VCaP (cell line): Measurements from ENCODE around the gene ADAMTS1.

ENCODE experiments used
- H3K27ac ChIP-seq: fragments of 450-650 bp; 2 replicates; pipeline ENCODE4 v1.5.1; 2017
- TF ChIP-seq, protein P1 (sequence below): fragments of 450-650 bp; conservative IDR thresholded peaks from 2 replicates; pipeline ENCODE4 v1.5.1; 2017; ENCODE audit warnings: mild to moderate bottlenecking, moderate library complexity

The ADAMTS1 gene

DNA sequence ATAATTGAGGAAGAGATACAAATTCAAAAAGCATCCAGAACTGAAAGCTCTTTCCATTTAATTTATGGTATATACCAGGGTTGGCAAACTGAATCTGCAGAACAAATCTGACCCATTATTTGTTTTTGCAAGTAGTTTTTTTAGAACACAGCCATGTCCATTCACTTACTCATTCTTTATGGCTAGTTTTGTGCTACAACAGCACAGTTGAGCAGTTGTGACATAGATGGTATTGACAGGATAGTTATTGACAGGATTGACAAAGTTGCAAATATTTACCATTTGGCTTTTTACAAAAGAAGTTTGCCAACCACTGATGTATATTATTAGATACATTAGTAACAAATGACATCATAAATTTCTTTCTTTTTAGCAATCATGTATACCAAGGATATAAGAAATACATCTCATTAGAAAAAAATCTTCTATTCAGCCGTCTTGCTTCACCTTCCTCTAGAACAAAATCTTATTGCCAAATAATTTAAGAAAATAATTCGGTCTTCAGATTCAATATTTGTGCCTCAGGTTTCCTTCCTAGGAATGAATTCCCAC is 9.4 kb downstream of the ADAMTS1 start:
- TF ChIP-seq, protein P1, sequence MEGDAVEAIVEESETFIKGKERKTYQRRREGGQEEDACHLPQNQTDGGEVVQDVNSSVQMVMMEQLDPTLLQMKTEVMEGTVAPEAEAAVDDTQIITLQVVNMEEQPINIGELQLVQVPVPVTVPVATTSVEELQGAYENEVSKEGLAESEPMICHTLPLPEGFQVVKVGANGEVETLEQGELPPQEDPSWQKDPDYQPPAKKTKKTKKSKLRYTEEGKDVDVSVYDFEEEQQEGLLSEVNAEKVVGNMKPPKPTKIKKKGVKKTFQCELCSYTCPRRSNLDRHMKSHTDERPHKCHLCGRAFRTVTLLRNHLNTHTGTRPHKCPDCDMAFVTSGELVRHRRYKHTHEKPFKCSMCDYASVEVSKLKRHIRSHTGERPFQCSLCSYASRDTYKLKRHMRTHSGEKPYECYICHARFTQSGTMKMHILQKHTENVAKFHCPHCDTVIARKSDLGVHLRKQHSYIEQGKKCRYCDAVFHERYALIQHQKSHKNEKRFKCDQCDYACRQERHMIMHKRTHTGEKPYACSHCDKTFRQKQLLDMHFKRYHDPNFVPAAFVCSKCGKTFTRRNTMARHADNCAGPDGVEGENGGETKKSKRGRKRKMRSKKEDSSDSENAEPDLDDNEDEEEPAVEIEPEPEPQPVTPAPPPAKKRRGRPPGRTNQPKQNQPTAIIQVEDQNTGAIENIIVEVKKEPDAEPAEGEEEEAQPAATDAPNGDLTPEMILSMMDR, result no peak

DNA sequence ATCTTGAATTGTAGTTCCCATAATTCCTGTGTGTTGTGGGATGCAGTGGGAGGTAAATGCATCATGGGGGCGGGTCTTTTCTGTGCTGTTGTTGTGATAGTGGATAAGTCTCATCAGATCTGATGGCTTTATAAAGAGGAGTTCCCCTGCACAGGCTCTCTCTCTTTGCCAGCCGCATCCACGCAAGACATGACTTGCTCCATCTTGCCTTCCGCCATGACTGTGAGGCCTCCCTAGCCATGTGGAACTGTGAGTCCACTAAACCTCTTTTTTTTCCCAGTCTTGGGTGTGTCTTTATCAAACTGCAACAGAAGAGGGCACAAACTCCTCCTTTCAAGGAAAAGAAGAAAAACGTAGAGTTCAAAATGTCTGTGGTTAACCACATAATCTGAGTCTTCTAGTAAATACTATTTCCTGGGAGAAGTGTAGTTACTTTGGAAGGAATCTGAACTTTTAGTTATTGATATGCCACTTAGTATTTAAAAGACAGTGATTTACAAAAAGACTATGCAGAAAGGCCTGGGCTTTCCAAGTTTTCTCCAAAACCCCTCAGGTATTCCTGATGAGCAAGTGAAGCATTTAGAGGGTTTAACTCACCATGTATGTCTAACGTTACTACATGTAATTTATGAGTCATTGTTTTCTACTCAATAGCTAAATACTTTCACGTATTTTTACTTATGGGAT is 10.0 kb downstream of the ADAMTS1 start:
- H3K27ac ChIP-seq, result no peak overlapping the region

More for the DNA sequence above, 9.4 kb downstream of the ADAMTS1 start:
- H3K27ac ChIP-seq, result no peak overlapping the region

DNA sequence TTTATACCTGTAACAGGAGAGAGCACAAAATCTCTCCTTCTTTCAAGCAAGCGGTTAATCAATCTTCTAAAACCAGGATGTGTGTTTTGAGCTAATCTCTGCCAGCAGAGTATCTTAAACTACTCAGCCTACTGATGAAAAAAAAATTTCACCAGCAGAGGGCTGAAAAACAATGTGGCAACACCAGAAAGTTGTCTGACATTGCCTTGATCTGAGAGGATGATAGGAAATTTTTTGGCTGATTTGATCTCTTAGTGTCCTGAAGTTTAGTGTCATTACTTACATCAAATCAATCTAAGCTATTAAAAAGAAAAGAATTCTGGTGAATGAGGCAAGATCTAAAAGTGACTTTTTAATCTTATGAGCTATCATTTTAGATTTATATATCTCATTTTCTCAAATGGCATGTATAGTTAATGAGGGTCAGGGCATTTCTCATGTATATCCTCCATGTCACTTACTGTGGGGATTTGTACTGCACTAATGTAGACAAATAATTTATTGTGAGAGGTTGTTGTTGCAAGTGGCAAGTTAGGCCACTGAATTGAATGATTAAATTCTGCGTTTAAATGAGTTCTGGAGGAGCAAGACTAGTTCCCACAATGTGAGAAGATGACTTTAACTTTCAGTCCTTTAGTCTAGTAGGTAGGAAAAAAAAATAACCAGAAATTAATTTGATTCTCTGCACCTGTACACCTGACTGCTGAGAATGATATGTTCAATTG is 10.9 kb downstream of the ADAMTS1 start:
- H3K27ac ChIP-seq, result no peak overlapping the region

More for the DNA sequence above, 10.0 kb downstream of the ADAMTS1 start:
- TF ChIP-seq, protein P1, result no peak

DNA sequence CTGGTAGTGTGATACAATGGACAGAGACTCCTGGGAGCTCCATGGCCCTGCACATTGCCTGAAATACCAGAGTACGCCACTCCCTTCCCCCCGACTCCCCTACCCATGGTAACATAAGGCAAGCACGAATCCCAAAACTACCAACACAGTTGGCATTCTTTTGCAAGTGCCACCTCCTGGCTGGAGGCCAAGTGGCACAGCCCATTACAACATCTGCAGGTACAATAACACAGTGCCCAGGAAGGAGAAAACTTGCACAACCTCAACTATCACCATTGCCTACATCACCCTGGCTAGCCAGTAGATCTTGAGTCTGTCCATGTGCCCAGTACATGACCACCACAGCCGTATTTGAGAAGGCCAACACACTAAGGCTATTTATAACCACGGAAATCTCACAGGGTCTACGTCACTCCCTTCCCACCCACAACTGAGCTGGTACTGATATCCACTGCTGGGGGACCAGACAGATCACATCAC is 11.7 kb downstream of the ADAMTS1 start:
- no peak overlapping the region for H3K27ac ChIP-seq
- TF ChIP-seq, protein P1, result no peak

More for the DNA sequence above, 10.9 kb downstream of the ADAMTS1 start:
- TF ChIP-seq, protein P1, result peak; percentile 81

DNA sequence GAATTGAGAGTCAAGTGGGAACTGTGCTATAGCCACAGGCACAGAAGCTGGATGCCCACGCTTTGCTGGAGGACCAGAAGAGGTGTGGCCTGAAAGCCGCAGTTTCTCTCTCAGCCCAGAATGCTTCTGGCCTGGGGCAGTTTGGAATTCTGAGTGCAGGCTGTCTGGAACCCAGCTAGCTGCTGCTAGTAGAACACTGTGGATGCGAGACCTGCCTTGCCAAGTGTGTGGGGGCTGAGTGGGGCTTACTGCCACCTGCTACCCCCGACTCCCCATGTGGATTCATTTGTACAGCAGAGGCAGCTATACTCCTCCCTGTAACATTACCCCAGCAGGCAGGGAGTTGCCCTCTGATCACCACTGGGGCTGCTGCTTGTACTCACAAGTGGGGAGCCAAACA is 12.2 kb downstream of the ADAMTS1 start:
- TF ChIP-seq, protein P1, result no peak
- no peak overlapping the region for H3K27ac ChIP-seq

DNA sequence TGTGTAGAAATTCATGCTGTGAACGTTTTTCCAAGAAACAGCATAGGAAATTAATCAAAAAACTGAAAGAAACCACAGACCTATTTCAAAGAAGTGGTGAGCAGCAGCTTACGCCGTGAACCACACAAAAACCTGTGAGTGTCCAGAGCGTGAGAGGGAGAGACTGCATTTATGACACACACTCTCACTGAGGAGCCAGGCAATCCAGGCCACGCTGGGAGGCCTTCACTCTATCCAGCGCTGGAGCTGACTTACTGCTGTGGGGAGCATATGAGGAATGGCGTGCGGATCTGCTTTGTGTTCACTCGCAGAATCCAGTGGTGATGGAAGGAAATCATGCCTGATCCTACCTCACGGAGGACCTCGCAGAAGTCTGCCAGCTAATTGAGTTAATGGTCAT is 12.7 kb downstream of the ADAMTS1 start:
- TF ChIP-seq, protein P1, result no peak
- no peak overlapping the region for H3K27ac ChIP-seq

DNA sequence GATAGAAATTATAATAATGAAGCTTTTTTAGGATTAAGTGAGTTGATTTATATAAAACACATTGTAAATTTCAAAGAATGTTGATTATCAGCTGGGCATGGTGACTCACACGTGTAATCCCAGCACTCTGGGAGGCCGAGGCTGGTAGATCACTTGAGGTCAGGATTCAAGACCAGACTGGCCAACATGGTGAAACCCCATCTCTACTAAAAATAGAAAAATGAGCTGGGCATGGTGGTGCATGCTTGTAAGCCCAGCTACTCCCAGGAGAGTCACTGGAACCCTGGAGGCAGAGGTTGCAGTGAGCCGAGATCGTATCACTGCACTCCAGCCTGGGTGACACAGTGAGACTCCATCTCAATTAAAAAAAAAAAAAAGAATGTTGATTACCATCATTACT is 18.4 kb downstream of the ADAMTS1 start:
- TF ChIP-seq, protein P1, result no peak
- no peak overlapping the region for H3K27ac ChIP-seq
